ENCODE data around the gene STN1. TPM values are rescaled to one million over a fixed set of nuclear protein-coding genes. Genes with fewer than 3 reads are reported as not detected.

STN1 gene, protein sequence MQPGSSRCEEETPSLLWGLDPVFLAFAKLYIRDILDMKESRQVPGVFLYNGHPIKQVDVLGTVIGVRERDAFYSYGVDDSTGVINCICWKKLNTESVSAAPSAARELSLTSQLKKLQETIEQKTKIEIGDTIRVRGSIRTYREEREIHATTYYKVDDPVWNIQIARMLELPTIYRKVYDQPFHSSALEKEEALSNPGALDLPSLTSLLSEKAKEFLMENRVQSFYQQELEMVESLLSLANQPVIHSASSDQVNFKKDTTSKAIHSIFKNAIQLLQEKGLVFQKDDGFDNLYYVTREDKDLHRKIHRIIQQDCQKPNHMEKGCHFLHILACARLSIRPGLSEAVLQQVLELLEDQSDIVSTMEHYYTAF
- total RNA-seq, result 10 to 100 TPM in 3 of 4 donors, 1 to 10 TPM in 1; 9.5 to 37.1 (median 18.5) TPM

DNA sequence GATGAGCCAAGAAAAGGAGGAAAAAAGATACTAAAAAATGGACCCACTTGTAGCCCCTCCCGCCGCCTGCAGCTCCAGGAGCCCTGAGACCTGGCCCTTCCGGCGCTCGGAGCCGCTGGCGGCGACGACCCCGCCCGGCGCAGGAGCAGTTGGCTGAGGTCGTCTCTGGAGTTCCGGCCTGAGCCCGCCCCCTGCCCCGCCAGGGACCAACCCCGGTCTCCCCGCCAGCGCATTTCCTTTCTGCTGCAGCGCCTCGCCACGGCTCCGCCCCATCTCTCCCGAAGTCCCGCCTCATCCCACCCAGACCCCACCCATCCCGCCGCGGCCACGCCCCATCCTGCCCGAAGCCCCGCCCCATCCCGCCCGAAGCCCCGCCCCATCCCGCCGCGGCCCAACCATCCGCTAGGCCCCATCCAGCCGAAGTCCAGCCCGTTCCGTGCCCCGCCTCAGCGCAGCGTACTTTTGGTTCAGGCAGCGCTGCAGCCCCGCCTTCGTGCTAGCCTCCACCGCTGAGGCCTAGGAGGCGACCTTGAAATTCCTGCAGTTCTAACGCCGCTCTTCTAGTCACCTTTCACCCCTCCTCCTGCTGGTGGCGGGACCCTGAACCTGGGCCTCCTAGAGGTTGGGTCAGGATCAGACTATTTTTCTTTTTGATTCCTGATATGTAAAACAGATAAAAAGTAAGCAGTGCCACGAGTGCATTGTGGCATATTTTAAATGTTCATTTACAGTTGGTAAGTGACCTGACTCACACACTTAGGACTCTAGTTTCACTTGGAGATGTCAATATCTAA lies at the start of gene STN1:
TSS of gene STN1 (minus strand) at position 132 of the 794 bp plus-strand sequence. CDS start 590 bp downstream, outside the sequence.
- H3K4me3 ChIP-seq, result peak within 1 kb of the TSS; percentile 60 to 89 (median 82)
- H3K27ac ChIP-seq, result peak within 1 kb of the TSS; percentile 90 to 99 (median 98)
- no peaks in the 10 kb centered on the region for H3K27me3 ChIP-seq
- peak; percentile 95 to 99 (median 98) for DNase-seq
- H3K36me3 ChIP-seq, result no peaks in the 10 kb centered on the region
- no peaks in the 10 kb centered on the region for H3K9me3 ChIP-seq
- TF ChIP-seq, protein P1, sequence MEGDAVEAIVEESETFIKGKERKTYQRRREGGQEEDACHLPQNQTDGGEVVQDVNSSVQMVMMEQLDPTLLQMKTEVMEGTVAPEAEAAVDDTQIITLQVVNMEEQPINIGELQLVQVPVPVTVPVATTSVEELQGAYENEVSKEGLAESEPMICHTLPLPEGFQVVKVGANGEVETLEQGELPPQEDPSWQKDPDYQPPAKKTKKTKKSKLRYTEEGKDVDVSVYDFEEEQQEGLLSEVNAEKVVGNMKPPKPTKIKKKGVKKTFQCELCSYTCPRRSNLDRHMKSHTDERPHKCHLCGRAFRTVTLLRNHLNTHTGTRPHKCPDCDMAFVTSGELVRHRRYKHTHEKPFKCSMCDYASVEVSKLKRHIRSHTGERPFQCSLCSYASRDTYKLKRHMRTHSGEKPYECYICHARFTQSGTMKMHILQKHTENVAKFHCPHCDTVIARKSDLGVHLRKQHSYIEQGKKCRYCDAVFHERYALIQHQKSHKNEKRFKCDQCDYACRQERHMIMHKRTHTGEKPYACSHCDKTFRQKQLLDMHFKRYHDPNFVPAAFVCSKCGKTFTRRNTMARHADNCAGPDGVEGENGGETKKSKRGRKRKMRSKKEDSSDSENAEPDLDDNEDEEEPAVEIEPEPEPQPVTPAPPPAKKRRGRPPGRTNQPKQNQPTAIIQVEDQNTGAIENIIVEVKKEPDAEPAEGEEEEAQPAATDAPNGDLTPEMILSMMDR (IDR thresholded peaks at IDR 0.05), result peak in 4 of 6 experiments; percentile 22 to 38 (median 34)
- TF ChIP-seq POLR2A (IDR thresholded peaks at IDR 0.05), result peak; percentile 98 to 99
- peaks cover 0 to 18% (median 6%) of the 10 kb centered on the region in 4 donors for H3K4me1 ChIP-seq

DNA sequence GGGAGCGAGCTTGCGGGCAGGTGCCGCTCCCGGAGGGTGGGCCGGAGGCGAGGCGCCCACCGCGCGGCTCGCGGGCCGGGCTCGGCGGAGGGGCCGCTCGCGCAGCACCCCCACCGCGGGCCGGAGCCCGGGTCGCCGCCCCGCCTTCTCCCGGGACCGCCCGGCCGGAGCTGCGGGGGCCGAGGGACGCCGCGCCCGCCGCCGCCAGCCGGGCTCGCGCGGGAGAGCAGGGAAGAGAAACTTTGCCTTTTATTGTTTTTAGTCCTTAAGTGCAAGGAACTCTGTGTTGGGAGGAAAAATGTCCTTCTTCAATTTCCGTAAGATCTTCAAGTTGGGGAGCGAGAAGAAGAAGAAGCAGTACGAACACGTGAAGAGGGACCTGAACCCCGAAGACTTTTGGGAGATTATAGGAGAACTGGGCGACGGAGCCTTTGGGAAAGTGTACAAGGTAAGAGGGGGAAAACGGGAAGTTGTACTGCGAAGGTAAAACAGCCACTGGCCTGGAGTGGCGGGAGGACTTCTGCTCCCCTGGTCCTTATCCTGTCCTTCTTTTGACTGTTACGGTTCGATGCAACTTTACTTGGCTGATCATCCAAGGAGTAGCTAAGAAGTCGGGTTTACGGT lies 49.6 kb upstream of the STN1 start:
- peaks cover 0 to 27% (median 0%) of the 10 kb centered on the region in 4 donors for H3K4me1 ChIP-seq
- no peak for TF ChIP-seq POLR2A (IDR thresholded peaks at IDR 0.05)
- TF ChIP-seq, protein P1 (IDR thresholded peaks at IDR 0.05), result peak in 1 of 6 experiments; percentile 2
- peak overlapping the region; percentile 94 to 100 (median 96) for H3K27ac ChIP-seq
- peak in 2 of 3 donors; percentile 43 to 52 for DNase-seq
- peak overlapping the region; percentile 82 to 99 (median 94) for H3K4me3 ChIP-seq
- H3K36me3 ChIP-seq, result no peaks in the 10 kb centered on the region
- no peaks in the 10 kb centered on the region for H3K27me3 ChIP-seq
- H3K9me3 ChIP-seq, result no peaks in the 10 kb centered on the region

DNA sequence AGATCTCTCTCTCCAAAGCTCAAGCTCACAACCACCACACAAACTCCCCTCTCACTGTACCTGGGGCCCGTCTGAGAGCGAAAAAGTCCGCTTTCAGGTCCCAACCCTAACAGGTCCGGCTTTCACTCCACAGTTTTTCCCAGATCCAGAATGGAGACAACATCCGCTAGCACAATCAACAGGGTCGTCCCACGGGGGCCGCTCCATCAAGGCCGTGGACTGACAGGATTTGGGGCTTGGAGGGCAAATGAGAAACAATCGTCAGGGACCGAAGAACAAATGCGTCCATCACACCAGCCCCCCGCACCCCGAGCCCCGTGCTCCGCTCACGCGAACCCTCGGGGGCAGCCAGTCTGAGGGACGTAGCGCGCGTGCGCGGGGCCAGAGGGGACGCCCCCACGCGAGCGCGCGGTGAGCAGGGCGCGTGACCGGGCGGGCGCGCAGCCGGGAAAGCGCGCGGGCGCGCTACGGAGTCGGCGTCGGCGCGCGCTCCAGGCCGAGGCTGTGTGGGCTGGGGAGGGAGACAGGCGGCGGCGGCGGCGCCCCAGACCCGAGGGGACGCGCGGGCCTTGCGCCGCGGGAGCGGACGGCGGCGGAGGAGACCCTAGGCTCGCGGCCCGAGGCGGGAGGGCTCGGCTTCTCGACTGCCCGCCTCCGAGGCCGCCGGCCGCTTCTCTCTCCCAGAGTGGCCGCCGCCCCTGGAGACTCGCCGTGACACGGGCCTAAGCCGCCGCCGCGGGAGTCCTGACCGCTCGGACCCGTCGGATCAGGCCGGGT lies 48.9 kb upstream of the STN1 start, which contains the start of gene SLK:
TSS of gene SLK (plus strand) at position 470 of the 777 bp plus-strand sequence. CDS start 606 bp downstream, outside the sequence.
- peak; percentile 59 to 97 for TF ChIP-seq POLR2A (IDR thresholded peaks at IDR 0.05)
- TF ChIP-seq, protein P1 (IDR thresholded peaks at IDR 0.05), result peak in 1 of 6 experiments; percentile 1
- Histone ChIP-seq H3K36me3 (no peaks in the 10 kb centered on the region), H3K4me3 (peak within 1 kb of the TSS; percentile 82 to 99 (median 94)), H3K9me3 (no peaks in the 10 kb centered on the region), H3K27me3 (no peaks in the 10 kb centered on the region), H3K27ac (peak within 1 kb of the TSS; percentile 94 to 100 (median 96)), H3K4me1 (peaks cover 0 to 24% (median 0%) of the 10 kb centered on the region in 4 donors)
- DNase-seq, result peak; percentile 75 to 90 (median 87)

DNA sequence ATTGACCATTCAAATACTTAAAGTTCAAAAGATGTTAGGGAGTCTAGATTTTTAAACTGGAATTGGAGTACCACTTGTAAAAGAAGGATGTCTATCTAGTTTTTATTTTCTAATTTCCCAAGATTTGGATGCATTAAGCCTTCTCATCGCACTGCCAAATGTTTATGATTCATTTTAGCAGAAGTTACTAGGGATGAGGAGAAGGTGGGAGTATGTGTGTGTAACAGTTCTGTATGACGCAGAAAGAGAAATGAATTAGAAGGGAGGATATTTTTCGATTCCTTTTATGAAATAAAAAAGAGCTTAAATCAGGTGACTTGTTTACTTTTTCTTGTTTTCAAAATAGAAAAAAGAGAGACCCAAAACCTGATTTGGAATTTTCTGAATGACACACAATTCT lies 42.1 kb upstream of the STN1 start:
- no peaks in the 10 kb centered on the region for H3K27me3 ChIP-seq
- no peaks in the 10 kb centered on the region for H3K9me3 ChIP-seq
- DNase-seq, result no peak
- H3K4me1 ChIP-seq, result no peaks in the 10 kb centered on the region
- TF ChIP-seq, protein P1 (IDR thresholded peaks at IDR 0.05), result no peak
- TF ChIP-seq POLR2A (IDR thresholded peaks at IDR 0.05), result no peak
- no peaks in the 10 kb centered on the region for H3K36me3 ChIP-seq
- no peak overlapping the region for H3K4me3 ChIP-seq
- no peak overlapping the region for H3K27ac ChIP-seq

All from Peyer's patch (tissue), 4 donors.